ENCODE results near the gene KLF1. TPM values are rescaled to one million over a fixed set of nuclear protein-coding genes. Genes with fewer than 3 reads are reported as not detected.

KLF1 gene
- polyA plus RNA-seq, 1 experiment = not detected

DNA sequence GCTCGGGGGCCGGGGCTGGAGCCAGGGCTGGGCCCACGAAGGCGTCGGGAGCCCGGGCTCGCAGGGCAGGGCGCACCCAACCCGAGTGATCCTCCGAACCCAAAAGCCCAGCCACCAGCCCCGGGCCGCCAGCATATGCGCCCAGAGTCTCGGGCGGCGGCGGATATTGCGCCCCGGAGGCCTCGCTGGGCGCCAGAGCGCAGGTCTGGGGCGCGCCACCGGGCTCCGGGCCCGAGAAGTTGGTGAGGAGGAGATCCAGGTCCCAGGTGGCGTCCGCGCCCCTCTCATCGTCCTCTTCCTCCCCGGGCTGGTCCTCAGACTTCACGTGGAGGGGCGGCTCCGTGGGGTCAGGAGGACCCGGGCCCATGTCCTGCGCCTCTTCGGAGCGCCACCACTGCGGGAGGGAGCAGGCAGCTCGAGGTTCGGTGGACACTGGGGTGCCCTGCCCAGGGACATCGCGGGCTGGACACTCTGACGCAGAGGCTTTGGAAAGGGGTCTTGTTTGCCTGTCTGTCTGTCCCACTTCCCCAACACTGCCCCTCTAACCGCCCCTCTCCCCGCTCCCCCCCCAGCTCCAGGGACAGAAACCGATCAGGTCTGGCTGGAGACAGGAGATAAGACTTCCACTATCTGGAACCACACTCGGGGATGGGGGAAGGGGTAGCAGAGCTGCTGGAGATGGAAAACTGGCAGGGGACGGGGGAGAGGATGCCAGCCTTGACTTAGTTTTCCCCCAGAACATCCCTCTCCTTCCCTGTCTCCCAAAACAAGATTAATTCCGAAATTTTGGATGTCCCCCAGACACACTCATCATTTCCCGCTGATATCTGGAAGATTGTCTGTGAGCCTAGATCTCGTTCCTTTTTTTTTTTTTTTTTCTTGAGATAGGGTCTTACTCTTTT, 1.0 kb downstream of the KLF1 start:
- H3K4me3 ChIP-seq (ENCODE audit: low read depth, low read length) = no peak overlapping the region
- CTCF ChIA-PET = interaction anchor here (1.4 kb wide), 2 partner anchors 14 to 79 kb away, joined by 4 to 7 read pairs; no protein-coding TSS in a partner anchor
- DNase-seq (ENCODE audit: low read depth) = no peak

DNA sequence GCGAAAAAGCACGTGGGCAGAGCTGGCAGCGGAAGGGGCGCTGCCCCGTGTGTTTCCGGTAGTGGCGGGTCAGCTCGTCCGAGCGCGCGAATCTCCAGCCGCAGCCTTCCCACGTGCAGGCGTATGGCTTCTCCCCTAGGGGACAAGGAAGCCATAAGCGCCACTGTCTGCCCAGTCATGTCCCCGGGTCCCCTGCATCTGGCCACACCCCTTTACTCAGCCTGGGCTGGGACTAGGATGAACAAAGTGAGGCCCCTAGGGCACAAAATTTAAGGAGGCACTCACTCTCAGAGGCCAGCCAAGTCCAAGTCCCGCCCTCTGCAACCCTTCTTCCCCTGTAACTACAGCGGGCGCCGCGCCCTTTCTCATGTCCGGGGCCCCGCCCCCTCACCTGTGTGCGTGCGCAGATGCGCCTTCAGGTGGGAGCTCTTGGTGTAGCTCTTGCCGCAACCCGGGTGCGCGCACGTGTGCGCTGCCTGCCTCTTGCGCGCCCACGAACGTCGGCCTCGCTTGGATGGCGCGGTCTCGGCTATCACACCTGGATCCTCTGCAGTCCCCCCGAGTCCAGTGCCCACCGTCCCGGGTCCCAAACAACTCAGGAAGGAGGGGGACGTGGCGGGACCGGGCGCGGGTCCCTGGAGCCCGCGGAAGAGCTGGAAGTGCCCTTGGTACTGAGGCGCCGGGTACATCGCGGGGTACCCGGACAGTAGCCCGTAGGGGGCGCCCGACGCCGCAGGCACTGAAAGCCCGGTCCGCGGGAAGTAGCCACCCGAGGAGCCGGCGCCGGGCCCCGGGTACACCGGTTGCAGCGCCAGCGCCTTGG, 1.9 kb downstream of the KLF1 start:
- ChIA-PET POLR2A (no interaction called here), CTCF (interaction anchor here (0.6 to 1.4 kb wide), 5 partner anchors 14 to 80 kb away, joined by 3 to 7 read pairs (median 4); no protein-coding TSS in a partner anchor)
- no peaks in the 10 kb centered on the region for H3K36me3 ChIP-seq (ENCODE audit: control insufficient read depth, insufficient read depth, low read length)
- H3K4me3 ChIP-seq (ENCODE audit: low read depth, low read length) = no peak overlapping the region
- TF ChIP-seq, protein P1, sequence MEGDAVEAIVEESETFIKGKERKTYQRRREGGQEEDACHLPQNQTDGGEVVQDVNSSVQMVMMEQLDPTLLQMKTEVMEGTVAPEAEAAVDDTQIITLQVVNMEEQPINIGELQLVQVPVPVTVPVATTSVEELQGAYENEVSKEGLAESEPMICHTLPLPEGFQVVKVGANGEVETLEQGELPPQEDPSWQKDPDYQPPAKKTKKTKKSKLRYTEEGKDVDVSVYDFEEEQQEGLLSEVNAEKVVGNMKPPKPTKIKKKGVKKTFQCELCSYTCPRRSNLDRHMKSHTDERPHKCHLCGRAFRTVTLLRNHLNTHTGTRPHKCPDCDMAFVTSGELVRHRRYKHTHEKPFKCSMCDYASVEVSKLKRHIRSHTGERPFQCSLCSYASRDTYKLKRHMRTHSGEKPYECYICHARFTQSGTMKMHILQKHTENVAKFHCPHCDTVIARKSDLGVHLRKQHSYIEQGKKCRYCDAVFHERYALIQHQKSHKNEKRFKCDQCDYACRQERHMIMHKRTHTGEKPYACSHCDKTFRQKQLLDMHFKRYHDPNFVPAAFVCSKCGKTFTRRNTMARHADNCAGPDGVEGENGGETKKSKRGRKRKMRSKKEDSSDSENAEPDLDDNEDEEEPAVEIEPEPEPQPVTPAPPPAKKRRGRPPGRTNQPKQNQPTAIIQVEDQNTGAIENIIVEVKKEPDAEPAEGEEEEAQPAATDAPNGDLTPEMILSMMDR (IDR thresholded peaks at IDR 0.05; ENCODE audit: insufficient read depth, low read depth, low read length) = peak; percentile 63
- peaks cover 7% of the 10 kb centered on the region for H3K27me3 ChIP-seq (ENCODE audit: control insufficient read depth, insufficient read depth, low read length)
- DNase-seq (ENCODE audit: low read depth) = no peak

More for the DNA sequence above, 1.0 kb downstream of the KLF1 start:
- POLR2A ChIA-PET = no interaction called here
- H3K27me3 ChIP-seq (ENCODE audit: control insufficient read depth, insufficient read depth, low read length) = peaks cover 7% of the 10 kb centered on the region
- TF ChIP-seq, protein P1 (IDR thresholded peaks at IDR 0.05; ENCODE audit: insufficient read depth, low read depth, low read length) = no peak
- no peaks in the 10 kb centered on the region for H3K36me3 ChIP-seq (ENCODE audit: control insufficient read depth, insufficient read depth, low read length)

DNA sequence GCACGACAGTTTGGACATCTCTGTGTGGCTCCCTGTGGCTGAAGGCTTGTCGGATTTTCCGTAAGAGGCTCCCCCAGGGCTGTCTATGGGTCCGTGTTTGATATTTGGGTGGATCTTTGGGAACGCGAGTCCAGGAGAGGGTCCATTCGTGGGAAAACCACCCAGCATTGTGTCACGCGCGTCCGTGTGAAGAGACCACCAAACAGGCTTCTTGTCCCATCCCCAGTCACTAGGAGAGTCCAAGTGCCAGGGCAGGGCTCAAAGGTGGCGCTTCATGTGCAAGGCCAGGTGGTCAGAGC, 2.4 kb downstream of the KLF1 start:
- DNase-seq (ENCODE audit: low read depth) = no peak
- ChIA-PET POLR2A (no interaction called here), CTCF (interaction anchor here (0.6 to 1.4 kb wide), 4 partner anchors 14 to 81 kb away, joined by 3 to 4 read pairs (median 4); no protein-coding TSS in a partner anchor)
- Histone ChIP-seq H3K4me3 (ENCODE audit: low read depth, low read length) (no peak overlapping the region), H3K36me3 (ENCODE audit: control insufficient read depth, insufficient read depth, low read length) (no peaks in the 10 kb centered on the region), H3K27me3 (ENCODE audit: control insufficient read depth, insufficient read depth, low read length) (peaks cover 7% of the 10 kb centered on the region)
- TF ChIP-seq, protein P1 (IDR thresholded peaks at IDR 0.05; ENCODE audit: insufficient read depth, low read depth, low read length) = no peak

DNA sequence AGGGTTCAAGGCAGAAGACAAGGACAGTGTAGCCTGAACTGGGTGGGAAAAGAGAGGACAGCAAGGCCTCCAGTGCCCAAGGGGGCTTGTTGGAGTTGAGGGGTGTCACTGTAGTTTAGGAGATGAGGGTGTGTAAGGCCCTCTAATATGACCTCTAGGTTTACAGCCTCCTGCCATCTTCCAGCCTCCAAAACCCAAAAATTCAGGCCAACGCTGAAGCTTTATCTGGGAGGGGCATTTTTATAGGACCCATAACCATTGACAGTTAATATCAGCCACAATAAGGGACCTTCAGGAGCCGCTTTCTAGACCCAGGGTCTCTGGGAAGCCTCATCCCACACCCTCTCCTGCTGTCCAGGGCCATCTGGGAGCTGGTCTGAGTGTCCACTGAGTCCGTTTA, 2.8 kb downstream of the KLF1 start:
- POLR2A ChIA-PET = no interaction called here
- H3K4me3 ChIP-seq (ENCODE audit: low read depth, low read length) = no peak overlapping the region
- DNase-seq (ENCODE audit: low read depth) = no peak
- CTCF ChIA-PET = interaction anchor here (1.4 to 1.7 kb wide), 2 partner anchors 11 to 81 kb away, joined by 4 to 5 read pairs; no protein-coding TSS in a partner anchor
- peaks cover 7% of the 10 kb centered on the region for H3K27me3 ChIP-seq (ENCODE audit: control insufficient read depth, insufficient read depth, low read length)
- H3K36me3 ChIP-seq (ENCODE audit: control insufficient read depth, insufficient read depth, low read length) = no peaks in the 10 kb centered on the region
- TF ChIP-seq, protein P1 (IDR thresholded peaks at IDR 0.05; ENCODE audit: insufficient read depth, low read depth, low read length) = no peak

DNA sequence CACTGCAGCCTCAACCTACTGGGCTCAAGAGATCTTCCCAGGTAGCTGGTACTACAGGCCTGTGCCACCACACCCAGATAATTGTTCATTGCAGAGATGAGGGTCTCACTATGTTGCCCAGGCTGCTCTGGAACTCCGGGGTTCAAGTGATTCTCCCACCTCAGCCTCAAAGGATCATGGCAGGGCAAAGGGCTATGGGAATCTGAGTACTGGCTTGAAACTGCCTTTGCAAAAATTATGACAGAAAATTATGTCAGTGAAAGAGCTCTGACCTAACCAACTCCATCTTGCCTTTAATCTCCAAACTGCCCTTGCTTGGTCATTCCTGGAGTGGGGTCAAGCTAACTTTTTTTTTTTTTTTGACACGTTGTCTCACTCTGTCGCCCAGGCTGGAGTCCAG, 4.4 kb downstream of the KLF1 start:
- CTCF ChIA-PET = interaction anchor here (1.3 to 1.7 kb wide), 2 partner anchors 10 to 35 kb away, joined by 5 to 6 read pairs; no protein-coding TSS in a partner anchor
- Histone ChIP-seq H3K36me3 (ENCODE audit: control insufficient read depth, insufficient read depth, low read length) (peaks cover 4% of the 10 kb centered on the region; the same call in 1 of the 2 replicates), H3K27me3 (ENCODE audit: control insufficient read depth, insufficient read depth, low read length) (peaks cover 7% of the 10 kb centered on the region), H3K4me3 (ENCODE audit: low read depth, low read length) (no peak overlapping the region)
- TF ChIP-seq, protein P1 (IDR thresholded peaks at IDR 0.05; ENCODE audit: insufficient read depth, low read depth, low read length) = no peak
- DNase-seq (ENCODE audit: low read depth) = no peak
- POLR2A ChIA-PET = no interaction called here

Data from BJ (cell line).